Measurements from ENCODE around the gene SBSN.

GRCh38 chr19:35516310-35516709, 11.8 kb downstream of the SBSN start:
- TF ChIP-seq POLR2A (IDR thresholded peaks at IDR 0.05): no peak
- TF ChIP-seq CTCF (IDR thresholded peaks at IDR 0.05): no peak
